GM12865 (cell line): Measurements from ENCODE around the gene VWCE.
"Not testable (repeated sequence)": the region's sequence is repeated elsewhere in the genome, so short reads cannot be mapped to it uniquely, and the experiment has no call there.

Experiments used
- DNase-seq: peaks from one replicate; pipeline ENCODE4 v3.0.0; 2010; ENCODE audit warnings: low read depth
- H3K4me3 ChIP-seq: 2 replicates; pipeline ENCODE4 v1.5.1; 2011; ENCODE audit warnings: mild to moderate bottlenecking, low read depth, low read length, control low read depth

Gene VWCE

GRCh38 chr11:61219016-61219415 is 76.1 kb downstream of the VWCE start:
- H3K4me3 ChIP-seq, DNase-seq: not testable (repeated sequence)

- H3K4me3 ChIP-seq, DNase-seq: not testable (repeated sequence)
Observed at GRCh38 chr11:61218306-61218705, 76.8 kb downstream of the VWCE start.

GRCh38 chr11:61213711-61214324 is 81.3 kb downstream of the VWCE start:
- not testable (repeated sequence) for H3K4me3 ChIP-seq, DNase-seq

GRCh38 chr11:61212202-61212601 is 82.9 kb downstream of the VWCE start:
- H3K4me3 ChIP-seq, DNase-seq: not testable (repeated sequence)

GRCh38 chr11:61211327-61211952 is 83.7 kb downstream of the VWCE start:
- DNase-seq, H3K4me3 ChIP-seq: not testable (repeated sequence)

- DNase-seq, H3K4me3 ChIP-seq: not testable (repeated sequence)
Observed at GRCh38 chr11:61210629-61211028, 84.5 kb downstream of the VWCE start.
